ENCODE results near the gene ENO3. TPM values are rescaled to one million over a fixed set of nuclear protein-coding genes. Genes with fewer than 3 reads are reported as not detected.
"Not testable (repeated sequence)": the region's sequence is repeated elsewhere in the genome, so short reads cannot be mapped to it uniquely, and the experiment has no call there.

The ENO3 gene
- total RNA-seq, 1 experiment from 2014 or later, result 23.4 TPM

- H3K4me3 ChIP-seq (ENCODE audit: low read depth in 2 of 2, low read length in 2 of 2), result no peak overlapping the region
- DNase-seq (ENCODE audit: low read depth, low spot score), result no peak
- intact Hi-C loops (cut with micrococcal nuclease; ENCODE audit: unreplicated experiment), result no loop called here
Observed at GRCh38 chr17:4920351-4921048, 30.4 kb upstream of the ENO3 start.

GRCh38 chr17:4921320-4921719, 29.6 kb upstream of the ENO3 start:
- intact Hi-C loops (cut with micrococcal nuclease; ENCODE audit: unreplicated experiment) (no loop called here), in situ Hi-C loops (cut with HindIII; ENCODE audit: low pct_unique_long_range_greater_than_20kb, low sequenced_read_pairs) (no loop called here)
- no peak for ATAC-seq
- H3K36me3 ChIP-seq (ENCODE audit: control insufficient read depth, insufficient read depth, low read length), result no peaks in the 10 kb centered on the region
- no peaks in the 10 kb centered on the region for H3K27me3 ChIP-seq (ENCODE audit: control insufficient read depth, insufficient read depth, low read length)
- BruUV-seq (replicated peaks), result no TSS peak
- POLR2A ChIA-PET, result no interaction called here
- H3K9me3 ChIP-seq (ENCODE audit: control insufficient read depth, insufficient read depth, low read depth, low read length), result no peaks in the 10 kb centered on the region
- CTCF ChIA-PET, result interaction anchor here (0.6 kb wide), 1 partner anchor 202 kb away, joined by 3 read pairs; no protein-coding TSS in a partner anchor
- H3K4me1 ChIP-seq (ENCODE audit: control insufficient read depth, insufficient read depth, low read length), result no peaks in the 10 kb centered on the region
- DNase-seq (ENCODE audit: low read depth, low spot score), result no peak
- no peak overlapping the region for H3K27ac ChIP-seq (ENCODE audit: low read length)
- TF ChIP-seq CTCF (IDR thresholded peaks at IDR 0.05) (no peak), POLR2AphosphoS5 (IDR thresholded peaks at IDR 0.05; ENCODE audit: low read depth, low read length) (no peak), SIN3A (IDR thresholded peaks at IDR 0.05; ENCODE audit: borderline replicate concordance, insufficient read depth, low read depth, low read length) (no peak), TCF7L2 (IDR thresholded peaks at IDR 0.05; ENCODE audit: low read depth, low read length) (no peak)
- H3K4me3 ChIP-seq (ENCODE audit: low read depth in 2 of 2, low read length in 2 of 2), result no peak overlapping the region

More at GRCh38 chr17:4920351-4921048, 30.4 kb upstream of the ENO3 start:
- Histone ChIP-seq H3K4me1 (ENCODE audit: control insufficient read depth, insufficient read depth, low read length) (no peaks in the 10 kb centered on the region), H3K36me3 (ENCODE audit: control insufficient read depth, insufficient read depth, low read length) (no peaks in the 10 kb centered on the region), H3K27me3 (ENCODE audit: control insufficient read depth, insufficient read depth, low read length) (no peaks in the 10 kb centered on the region), H3K27ac (ENCODE audit: low read length) (no peak overlapping the region), H3K9me3 (ENCODE audit: control insufficient read depth, insufficient read depth, low read depth, low read length) (no peaks in the 10 kb centered on the region)
- in situ Hi-C loops (cut with HindIII; ENCODE audit: low pct_unique_long_range_greater_than_20kb, low sequenced_read_pairs), result no loop called here
- CTCF ChIA-PET, result interaction anchor here (0.6 kb wide), 1 partner anchor 202 kb away, joined by 3 read pairs; no protein-coding TSS in a partner anchor
- POLR2A ChIA-PET, result no interaction called here
- ATAC-seq, result no peak
- no peak for TF ChIP-seq CTCF (IDR thresholded peaks at IDR 0.05)
- TF ChIP-seq REST (IDR thresholded peaks at IDR 0.05; ENCODE audit: insufficient read depth in 1 of 2, low read depth in 2 of 2, low read length in 1 of 2), result no peak
- TF ChIP-seq SIN3A (IDR thresholded peaks at IDR 0.05; ENCODE audit: borderline replicate concordance, insufficient read depth, low read depth, low read length), result no peak
- TF ChIP-seq POLR2AphosphoS5 (IDR thresholded peaks at IDR 0.05; ENCODE audit: low read depth, low read length), result no peak
- TF ChIP-seq TCF7L2 (IDR thresholded peaks at IDR 0.05; ENCODE audit: low read depth, low read length), result no peak
- BruUV-seq (replicated peaks), result no TSS peak

GRCh38 chr17:4926577-4927335, 24.2 kb upstream of the ENO3 start:
- H3K27ac ChIP-seq (ENCODE audit: low read length); in situ Hi-C loops (cut with HindIII; ENCODE audit: low pct_unique_long_range_greater_than_20kb, low sequenced_read_pairs): not testable (repeated sequence)

More at GRCh38 chr17:4926577-4927335, 24.2 kb upstream of the ENO3 start:
- CTCF ChIA-PET; intact Hi-C loops (cut with micrococcal nuclease; ENCODE audit: unreplicated experiment); H3K27me3 ChIP-seq (ENCODE audit: control insufficient read depth, insufficient read depth, low read length); DNase-seq (ENCODE audit: low read depth, low spot score); ATAC-seq; BruUV-seq (replicated peaks); H3K9me3 ChIP-seq (ENCODE audit: control insufficient read depth, insufficient read depth, low read depth, low read length); H3K4me3 ChIP-seq (ENCODE audit: low read depth in 2 of 2, low read length in 2 of 2); H3K4me1 ChIP-seq (ENCODE audit: control insufficient read depth, insufficient read depth, low read length); H3K36me3 ChIP-seq (ENCODE audit: control insufficient read depth, insufficient read depth, low read length): not testable (repeated sequence)
- POLR2A ChIA-PET, result interaction anchor here (0.6 kb wide), 1 partner anchor 1132 kb away, joined by 3 read pairs; no protein-coding TSS in a partner anchor

All from Panc1 (cell line).